ENCODE results near the gene CCDC192. TPM values are rescaled to one million over a fixed set of nuclear protein-coding genes. Genes with fewer than 3 reads are reported as not detected.

The CCDC192 gene
- total RNA-seq, 1 donor from 2014 or later: not detected

- DNase-seq: no peak
These were observed 182.9 kb downstream of the CCDC192 start for GRCh38 chr5:127886081-127886480.

GRCh38 chr5:127887282-127887681 is 184.1 kb downstream of the CCDC192 start:
- DNase-seq: no peak

- no peak for DNase-seq
These were observed 188.8 kb downstream of the CCDC192 start for GRCh38 chr5:127891942-127892341.

GRCh38 chr5:127892467-127893207 is 189.4 kb downstream of the CCDC192 start:
- no peak for DNase-seq

- no peak for DNase-seq
These were observed 190.0 kb downstream of the CCDC192 start for GRCh38 chr5:127893232-127893631.

GRCh38 chr5:127894461-127894860 is 191.3 kb downstream of the CCDC192 start:
- no peak for DNase-seq

- DNase-seq: no peak
These were observed 195.5 kb downstream of the CCDC192 start for GRCh38 chr5:127898551-127899213.

GRCh38 chr5:127899214-127899610 is 196.0 kb downstream of the CCDC192 start:
- no peak for DNase-seq

GRCh38 chr5:127906562-127907204 is 203.5 kb downstream of the CCDC192 start:
- DNase-seq: no peak

GRCh38 chr5:127907907-127908306 is 204.7 kb downstream of the CCDC192 start:
- DNase-seq: no peak

- no peak for DNase-seq
These were observed 205.9 kb downstream of the CCDC192 start for GRCh38 chr5:127909066-127909465.

GRCh38 chr5:127909821-127910220 is 206.6 kb downstream of the CCDC192 start:
- DNase-seq: no peak

- DNase-seq: no peak
These were observed 207.2 kb downstream of the CCDC192 start for GRCh38 chr5:127910307-127910956.

GRCh38 chr5:127911619-127912018 is 208.4 kb downstream of the CCDC192 start:
- DNase-seq: no peak

GRCh38 chr5:127912411-127912810 is 209.2 kb downstream of the CCDC192 start:
- DNase-seq: no peak

- DNase-seq: no peak
These were observed 213.8 kb downstream of the CCDC192 start for GRCh38 chr5:127916885-127917573.

GRCh38 chr5:127919006-127919796 is 216.0 kb downstream of the CCDC192 start:
- no peak for DNase-seq

- DNase-seq: no peak
These were observed 216.6 kb downstream of the CCDC192 start for GRCh38 chr5:127919818-127920217.

GRCh38 chr5:127920936-127921335 is 217.7 kb downstream of the CCDC192 start:
- no peak for DNase-seq

GRCh38 chr5:127922603-127923002 is 219.4 kb downstream of the CCDC192 start:
- DNase-seq: no peak

- DNase-seq: no peak
These were observed 220.8 kb downstream of the CCDC192 start for GRCh38 chr5:127923804-127924570.

Data from occipital lobe (tissue), 2 donors.